ENCODE results near the gene CREBBP. TPM values are rescaled to one million over a fixed set of nuclear protein-coding genes. Genes with fewer than 3 reads are reported as not detected.

The CREBBP gene
- total and polyA plus RNA-seq, 5 donors, result 19.0 to 46.4 (median 38.0) TPM

- Histone ChIP-seq H3K4me1 (ENCODE audit: control insufficient read depth, insufficient read depth, low read length) (peaks cover 2% of the 10 kb centered on the region), H3K9me3 (ENCODE audit: control insufficient read depth, low read length) (no peaks in the 10 kb centered on the region), H3K27me3 (ENCODE audit: control insufficient read depth, insufficient read depth) (no peaks in the 10 kb centered on the region), H3K27ac (ENCODE audit: low read length) (no peak overlapping the region), H3K4me3 (ENCODE audit: low read length) (no peak overlapping the region)
- 70% methylated on average over 5 of the region's 5 CpGs for WGBS
- intact Hi-C loops (cut with DNase I), result no loop called here
- no peak for DNase-seq
- ATAC-seq, result peak in 1 of 2 donors; percentile 8
Measured at GRCh38 chr16:3748307-3748706, 132.2 kb downstream of the CREBBP start.

- ATAC-seq (peak; percentile 35 to 58), DNase-seq (no peak)
- 68% methylated on average over 13 of the region's 13 CpGs for WGBS
- H3K4me1 ChIP-seq (ENCODE audit: control insufficient read depth, insufficient read depth, low read length), result peaks cover 2% of the 10 kb centered on the region
- intact Hi-C loops (cut with DNase I), result no loop called here
- H3K4me3 ChIP-seq (ENCODE audit: low read length), result no peak overlapping the region
- H3K27me3 ChIP-seq (ENCODE audit: control insufficient read depth, insufficient read depth), result no peaks in the 10 kb centered on the region
- H3K9me3 ChIP-seq (ENCODE audit: control insufficient read depth, low read length), result no peaks in the 10 kb centered on the region
- H3K27ac ChIP-seq (ENCODE audit: low read length), result peak overlapping the region; percentile 0
Measured at GRCh38 chr16:3745751-3746355, 134.7 kb downstream of the CREBBP start.

GRCh38 chr16:3744018-3744417 lies 136.5 kb downstream of the CREBBP start:
- DNase-seq (no peak), ATAC-seq (no peak)
- Histone ChIP-seq H3K27ac (ENCODE audit: low read length) (no peak overlapping the region), H3K9me3 (ENCODE audit: control insufficient read depth, low read length) (no peaks in the 10 kb centered on the region), H3K4me1 (ENCODE audit: control insufficient read depth, insufficient read depth, low read length) (peaks cover 2% of the 10 kb centered on the region), H3K27me3 (ENCODE audit: control insufficient read depth, insufficient read depth) (no peaks in the 10 kb centered on the region), H3K4me3 (ENCODE audit: low read length) (no peak overlapping the region)
- intact Hi-C loops (cut with DNase I), result no loop called here
- WGBS, result 87% methylated on average over 7 of the region's 7 CpGs

GRCh38 chr16:3740934-3741333 lies 139.6 kb downstream of the CREBBP start:
- DNase-seq (peak in 1 of 3 donors; percentile 29), ATAC-seq (no peak)
- no peak overlapping the region for H3K4me3 ChIP-seq (ENCODE audit: low read length)
- H3K27me3 ChIP-seq (ENCODE audit: control insufficient read depth, insufficient read depth), result no peaks in the 10 kb centered on the region
- H3K4me1 ChIP-seq (ENCODE audit: control insufficient read depth, insufficient read depth, low read length), result peaks cover 2% of the 10 kb centered on the region
- no peak overlapping the region for H3K27ac ChIP-seq (ENCODE audit: low read length)
- H3K9me3 ChIP-seq (ENCODE audit: control insufficient read depth, low read length), result no peaks in the 10 kb centered on the region
- 90% methylated on average over 16 of the region's 16 CpGs for whole genome bisulfite sequencing
- intact Hi-C loops (cut with DNase I), result no loop called here

- DNase-seq (peak in 1 of 3 donors; percentile 7), ATAC-seq (no peak)
- H3K27me3 ChIP-seq (ENCODE audit: control insufficient read depth, insufficient read depth), result no peaks in the 10 kb centered on the region
- WGBS, result 92% methylated on average over 14 of the region's 14 CpGs
- no peak overlapping the region for H3K4me3 ChIP-seq (ENCODE audit: low read length)
- intact Hi-C loops (cut with DNase I), result no loop called here
- H3K9me3 ChIP-seq (ENCODE audit: control insufficient read depth, low read length), result no peaks in the 10 kb centered on the region
- no peak overlapping the region for H3K27ac ChIP-seq (ENCODE audit: low read length)
- peaks cover 2% of the 10 kb centered on the region for H3K4me1 ChIP-seq (ENCODE audit: control insufficient read depth, insufficient read depth, low read length)
Measured at GRCh38 chr16:3740186-3740585, 140.3 kb downstream of the CREBBP start.

- DNase-seq (peak in 1 of 3 donors; percentile 6), ATAC-seq (no peak)
- no peaks in the 10 kb centered on the region for H3K27me3 ChIP-seq (ENCODE audit: control insufficient read depth, insufficient read depth)
- 92% methylated on average over 9 of the region's 9 CpGs for WGBS
- no peak overlapping the region for H3K4me3 ChIP-seq (ENCODE audit: low read length)
- intact Hi-C loops (cut with DNase I), result no loop called here
- H3K4me1 ChIP-seq (ENCODE audit: control insufficient read depth, insufficient read depth, low read length), result no peaks in the 10 kb centered on the region
- no peak overlapping the region for H3K27ac ChIP-seq (ENCODE audit: low read length)
- H3K9me3 ChIP-seq (ENCODE audit: control insufficient read depth, low read length), result no peaks in the 10 kb centered on the region
Measured at GRCh38 chr16:3739636-3740035, 140.9 kb downstream of the CREBBP start.

- ATAC-seq (no peak), DNase-seq (peak in 1 of 3 donors; percentile 11)
- no peaks in the 10 kb centered on the region for H3K4me1 ChIP-seq (ENCODE audit: control insufficient read depth, insufficient read depth, low read length)
- 94% methylated on average over 8 of the region's 8 CpGs for WGBS
- H3K27ac ChIP-seq (ENCODE audit: low read length), result no peak overlapping the region
- no peak overlapping the region for H3K4me3 ChIP-seq (ENCODE audit: low read length)
- H3K9me3 ChIP-seq (ENCODE audit: control insufficient read depth, low read length), result no peaks in the 10 kb centered on the region
- no peaks in the 10 kb centered on the region for H3K27me3 ChIP-seq (ENCODE audit: control insufficient read depth, insufficient read depth)
- intact Hi-C loops (cut with DNase I), result no loop called here
Measured at GRCh38 chr16:3738541-3738940, 142.0 kb downstream of the CREBBP start.

DNA sequence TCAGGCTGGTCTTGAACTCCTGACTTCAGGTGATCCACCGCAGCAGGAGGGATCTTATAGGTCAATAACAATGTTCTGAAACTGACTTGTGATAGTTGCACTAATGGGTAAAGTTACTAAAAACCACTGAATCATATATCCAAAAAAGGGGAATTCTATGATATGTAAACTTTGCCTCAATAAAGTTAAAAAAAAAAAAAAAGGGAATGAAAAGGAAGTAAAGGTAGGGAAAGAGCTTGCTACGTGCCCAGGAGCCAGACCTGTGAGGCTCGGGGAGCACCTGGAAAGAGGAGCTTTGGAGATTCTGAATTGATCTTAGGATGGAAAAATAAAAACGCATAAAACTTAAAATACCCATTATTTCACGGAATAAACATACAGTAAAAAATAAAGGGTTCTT lies 142.4 kb downstream of the CREBBP start:
- H3K4me1 ChIP-seq (ENCODE audit: control insufficient read depth, insufficient read depth, low read length), result no peaks in the 10 kb centered on the region
- no peaks in the 10 kb centered on the region for H3K27me3 ChIP-seq (ENCODE audit: control insufficient read depth, insufficient read depth)
- H3K9me3 ChIP-seq (ENCODE audit: control insufficient read depth, low read length), result no peaks in the 10 kb centered on the region
- no peak overlapping the region for H3K4me3 ChIP-seq (ENCODE audit: low read length)
- ATAC-seq (no peak), DNase-seq (no peak)
- H3K27ac ChIP-seq (ENCODE audit: low read length), result no peak overlapping the region
- intact Hi-C loops (cut with DNase I), result no loop called here
- 95% methylated on average over 5 of the region's 5 CpGs for WGBS

- Histone ChIP-seq H3K27me3 (ENCODE audit: control insufficient read depth, insufficient read depth) (no peaks in the 10 kb centered on the region), H3K9me3 (ENCODE audit: control insufficient read depth, low read length) (no peaks in the 10 kb centered on the region), H3K4me1 (ENCODE audit: control insufficient read depth, insufficient read depth, low read length) (no peaks in the 10 kb centered on the region), H3K4me3 (ENCODE audit: low read length) (no peak overlapping the region), H3K27ac (ENCODE audit: low read length) (no peak overlapping the region)
- WGBS, result 90% methylated on average over 8 of the region's 8 CpGs
- DNase-seq (no peak), ATAC-seq (no peak)
- intact Hi-C loops (cut with DNase I), result no loop called here
Measured at GRCh38 chr16:3737181-3737580, 143.3 kb downstream of the CREBBP start.

- no peaks in the 10 kb centered on the region for H3K4me1 ChIP-seq (ENCODE audit: control insufficient read depth, insufficient read depth, low read length)
- no peaks in the 10 kb centered on the region for H3K9me3 ChIP-seq (ENCODE audit: control insufficient read depth, low read length)
- H3K27me3 ChIP-seq (ENCODE audit: control insufficient read depth, insufficient read depth), result no peaks in the 10 kb centered on the region
- intact Hi-C loops (cut with DNase I), result no loop called here
- no peak overlapping the region for H3K27ac ChIP-seq (ENCODE audit: low read length)
- DNase-seq (peak in 1 of 3 donors; percentile 23), ATAC-seq (no peak)
- 95% methylated on average over 6 of the region's 6 CpGs for WGBS
- H3K4me3 ChIP-seq (ENCODE audit: low read length), result no peak overlapping the region
Measured at GRCh38 chr16:3736116-3736515, 144.4 kb downstream of the CREBBP start.

DNA sequence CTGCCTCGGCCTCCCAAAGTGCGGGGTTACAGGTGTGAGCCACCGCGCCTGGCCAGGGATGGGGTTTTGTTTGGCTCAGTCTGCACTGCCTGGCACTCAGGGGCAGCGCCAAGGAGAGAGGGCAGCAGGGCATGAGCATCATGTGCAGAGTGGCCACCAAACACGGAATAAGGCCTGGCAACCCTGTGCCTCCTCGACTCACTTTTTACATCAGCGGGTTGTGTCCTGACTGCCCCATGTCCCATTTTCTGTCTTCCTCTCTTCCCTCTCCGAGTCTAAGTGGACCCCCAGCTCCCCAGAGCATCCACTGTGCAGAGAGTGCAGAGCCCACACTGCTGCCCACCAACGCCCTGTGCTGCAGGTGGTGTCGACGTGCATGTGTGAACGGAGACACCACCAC lies 145.0 kb downstream of the CREBBP start:
- WGBS, result 97% methylated on average over 13 of the region's 13 CpGs
- intact Hi-C loops (cut with DNase I), result no loop called here
- no peak for ATAC-seq

GRCh38 chr16:3734758-3735221 lies 145.7 kb downstream of the CREBBP start:
- WGBS, result 96% methylated on average over 25 of the region's 25 CpGs

More for the DNA sequence above, 145.0 kb downstream of the CREBBP start:
- DNase-seq, result peak in 1 of 3 donors; percentile 30
- Histone ChIP-seq H3K4me1 (ENCODE audit: control insufficient read depth, insufficient read depth, low read length) (no peaks in the 10 kb centered on the region), H3K9me3 (ENCODE audit: control insufficient read depth, low read length) (no peaks in the 10 kb centered on the region), H3K27ac (ENCODE audit: low read length) (no peak overlapping the region), H3K27me3 (ENCODE audit: control insufficient read depth, insufficient read depth) (no peaks in the 10 kb centered on the region), H3K4me3 (ENCODE audit: low read length) (no peak overlapping the region)

More at GRCh38 chr16:3734758-3735221, 145.7 kb downstream of the CREBBP start:
- Histone ChIP-seq H3K9me3 (ENCODE audit: control insufficient read depth, low read length) (no peaks in the 10 kb centered on the region), H3K4me1 (ENCODE audit: control insufficient read depth, insufficient read depth, low read length) (no peaks in the 10 kb centered on the region), H3K27ac (ENCODE audit: low read length) (no peak overlapping the region), H3K27me3 (ENCODE audit: control insufficient read depth, insufficient read depth) (no peaks in the 10 kb centered on the region), H3K4me3 (ENCODE audit: low read length) (no peak overlapping the region)
- peak; percentile 10 to 16 for ATAC-seq
- intact Hi-C loops (cut with DNase I), result no loop called here
- peak in 2 of 3 donors; percentile 35 to 51 for DNase-seq
